ENCODE results near the gene NCKAP5L.
A peak's percentile ranks its signal among the peaks of the same experiment; 100 is the strongest.
"Not testable (repeated sequence)": the region's sequence is repeated elsewhere in the genome, so short reads cannot be mapped to it uniquely, and the experiment has no call there.

Gene NCKAP5L, protein sequence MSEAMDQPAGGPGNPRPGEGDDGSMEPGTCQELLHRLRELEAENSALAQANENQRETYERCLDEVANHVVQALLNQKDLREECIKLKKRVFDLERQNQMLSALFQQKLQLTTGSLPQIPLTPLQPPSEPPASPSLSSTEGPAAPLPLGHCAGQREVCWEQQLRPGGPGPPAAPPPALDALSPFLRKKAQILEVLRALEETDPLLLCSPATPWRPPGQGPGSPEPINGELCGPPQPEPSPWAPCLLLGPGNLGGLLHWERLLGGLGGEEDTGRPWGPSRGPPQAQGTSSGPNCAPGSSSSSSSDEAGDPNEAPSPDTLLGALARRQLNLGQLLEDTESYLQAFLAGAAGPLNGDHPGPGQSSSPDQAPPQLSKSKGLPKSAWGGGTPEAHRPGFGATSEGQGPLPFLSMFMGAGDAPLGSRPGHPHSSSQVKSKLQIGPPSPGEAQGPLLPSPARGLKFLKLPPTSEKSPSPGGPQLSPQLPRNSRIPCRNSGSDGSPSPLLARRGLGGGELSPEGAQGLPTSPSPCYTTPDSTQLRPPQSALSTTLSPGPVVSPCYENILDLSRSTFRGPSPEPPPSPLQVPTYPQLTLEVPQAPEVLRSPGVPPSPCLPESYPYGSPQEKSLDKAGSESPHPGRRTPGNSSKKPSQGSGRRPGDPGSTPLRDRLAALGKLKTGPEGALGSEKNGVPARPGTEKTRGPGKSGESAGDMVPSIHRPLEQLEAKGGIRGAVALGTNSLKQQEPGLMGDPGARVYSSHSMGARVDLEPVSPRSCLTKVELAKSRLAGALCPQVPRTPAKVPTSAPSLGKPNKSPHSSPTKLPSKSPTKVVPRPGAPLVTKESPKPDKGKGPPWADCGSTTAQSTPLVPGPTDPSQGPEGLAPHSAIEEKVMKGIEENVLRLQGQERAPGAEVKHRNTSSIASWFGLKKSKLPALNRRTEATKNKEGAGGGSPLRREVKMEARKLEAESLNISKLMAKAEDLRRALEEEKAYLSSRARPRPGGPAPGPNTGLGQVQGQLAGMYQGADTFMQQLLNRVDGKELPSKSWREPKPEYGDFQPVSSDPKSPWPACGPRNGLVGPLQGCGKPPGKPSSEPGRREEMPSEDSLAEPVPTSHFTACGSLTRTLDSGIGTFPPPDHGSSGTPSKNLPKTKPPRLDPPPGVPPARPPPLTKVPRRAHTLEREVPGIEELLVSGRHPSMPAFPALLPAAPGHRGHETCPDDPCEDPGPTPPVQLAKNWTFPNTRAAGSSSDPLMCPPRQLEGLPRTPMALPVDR (N-terminal part only)

GRCh38 chr12:49828133-49829091 lies at the start of gene NCKAP5L:
TSS of gene NCKAP5L (minus strand) at chr12:49828413. CDS start at chr12:49804044, 24,369 bp downstream.
- DNase-seq: peak; percentile 91

GRCh38 chr12:49877066-49877465 lies 48.9 kb upstream of the NCKAP5L start:
- no peak for TF ChIP-seq POLR2A (IDR thresholded peaks at IDR 0.05; ENCODE audit: low read length)
- no peak for TF ChIP-seq GATA1 (IDR thresholded peaks at IDR 0.05; ENCODE audit: low read depth, low read length)
- no peak for DNase-seq

More at GRCh38 chr12:49828133-49829091, at the start of gene NCKAP5L:
- TF ChIP-seq POLR2A (IDR thresholded peaks at IDR 0.05; ENCODE audit: low read length) (no peak), GATA1 (IDR thresholded peaks at IDR 0.05; ENCODE audit: low read depth, low read length) (no peak)

DNA sequence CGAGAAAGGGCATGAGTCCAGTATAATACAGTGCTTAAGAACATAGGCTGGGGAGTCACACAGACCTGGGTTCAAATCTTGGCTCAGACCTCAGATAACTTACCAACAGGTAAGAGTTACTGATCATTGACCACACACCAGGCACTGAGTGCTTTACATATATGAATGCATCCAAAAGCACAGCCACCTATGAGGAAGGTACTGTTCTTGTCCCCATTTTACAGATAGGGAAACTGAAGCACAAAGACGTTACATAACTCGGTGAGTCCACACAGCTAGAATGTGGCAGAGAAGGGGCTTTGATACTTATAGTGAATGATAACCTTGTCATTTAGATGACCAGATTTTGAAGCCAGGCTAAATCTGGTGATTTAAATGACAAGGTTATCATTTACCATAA lies 47.9 kb upstream of the NCKAP5L start:
- TF ChIP-seq GATA1 (IDR thresholded peaks at IDR 0.05; ENCODE audit: low read depth, low read length): no peak
- TF ChIP-seq POLR2A (IDR thresholded peaks at IDR 0.05; ENCODE audit: low read length): no peak
- no peak for DNase-seq

- TF ChIP-seq POLR2A (IDR thresholded peaks at IDR 0.05; ENCODE audit: low read length) (no peak), GATA1 (IDR thresholded peaks at IDR 0.05; ENCODE audit: low read depth, low read length) (no peak)
- no peak for DNase-seq
Observed at GRCh38 chr12:49875115-49875720, 47.0 kb upstream of the NCKAP5L start.

DNA sequence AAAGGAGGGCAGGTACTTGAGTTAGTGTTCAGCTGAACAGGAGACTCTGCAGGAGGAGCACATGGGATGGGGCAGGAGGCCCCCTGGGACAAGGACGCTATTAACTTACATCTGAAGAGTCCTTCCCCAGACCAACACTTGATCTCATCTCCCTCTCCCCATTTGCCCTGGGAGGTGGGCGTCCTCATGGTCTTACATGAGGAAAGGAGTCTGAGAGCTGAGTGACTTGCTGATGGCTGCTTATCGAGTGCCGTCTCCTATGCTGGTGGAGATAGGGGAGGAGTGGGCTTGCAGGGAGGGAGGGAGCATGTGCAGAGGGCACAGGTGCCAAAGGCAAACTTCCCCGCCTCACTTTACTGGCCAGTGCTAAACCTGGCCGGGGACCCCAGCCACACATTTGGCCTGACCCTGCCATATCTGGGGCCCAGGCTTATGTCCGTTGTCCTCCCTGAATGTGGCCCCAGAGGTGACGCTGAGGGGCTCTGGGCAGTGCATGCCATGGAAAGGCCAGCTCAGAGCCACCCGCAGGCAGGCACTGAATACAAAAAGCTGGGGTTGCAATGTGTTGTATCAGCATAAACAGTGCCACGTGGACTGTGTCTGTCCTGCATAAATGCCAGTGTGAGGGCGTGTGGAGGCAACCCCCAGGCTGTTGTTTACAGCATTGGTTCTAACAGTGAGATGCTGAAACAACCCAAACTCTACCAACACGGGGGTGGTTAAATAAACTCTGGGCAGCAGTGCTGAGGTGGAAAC lies 46.1 kb upstream of the NCKAP5L start:
- no peak for DNase-seq
- TF ChIP-seq POLR2A (IDR thresholded peaks at IDR 0.05; ENCODE audit: low read length) (no peak), GATA1 (IDR thresholded peaks at IDR 0.05; ENCODE audit: low read depth, low read length) (no peak)

DNA sequence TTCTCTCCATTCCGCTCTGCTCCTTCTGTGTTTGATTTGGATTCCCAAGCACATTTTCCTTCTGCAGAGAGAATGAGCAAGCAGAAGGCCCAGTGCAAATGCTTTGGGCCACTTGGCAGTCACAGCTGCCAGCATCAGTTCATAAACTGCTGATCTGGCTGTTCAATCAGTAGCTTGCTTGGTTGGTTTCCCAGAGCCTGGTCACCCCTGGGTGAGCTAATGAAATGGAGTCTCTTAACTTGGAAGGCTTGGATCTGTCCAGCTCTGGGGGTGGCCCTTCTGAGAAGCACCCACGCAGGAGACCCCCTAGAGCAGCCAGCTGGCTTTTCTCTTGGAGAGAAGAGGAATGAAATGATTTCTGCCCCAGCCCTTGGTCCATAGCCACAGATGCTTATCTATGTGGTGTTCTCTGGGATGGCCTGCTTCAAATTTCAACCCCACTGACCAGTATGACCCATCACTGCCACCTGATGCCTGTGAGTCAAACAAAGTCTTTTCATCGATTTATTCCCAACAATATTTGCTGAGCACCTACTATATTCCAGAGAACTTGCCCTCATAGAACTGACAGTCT lies 45.2 kb upstream of the NCKAP5L start:
- no peak for TF ChIP-seq POLR2A (IDR thresholded peaks at IDR 0.05; ENCODE audit: low read length)
- TF ChIP-seq GATA1 (IDR thresholded peaks at IDR 0.05; ENCODE audit: low read depth, low read length): no peak

DNA sequence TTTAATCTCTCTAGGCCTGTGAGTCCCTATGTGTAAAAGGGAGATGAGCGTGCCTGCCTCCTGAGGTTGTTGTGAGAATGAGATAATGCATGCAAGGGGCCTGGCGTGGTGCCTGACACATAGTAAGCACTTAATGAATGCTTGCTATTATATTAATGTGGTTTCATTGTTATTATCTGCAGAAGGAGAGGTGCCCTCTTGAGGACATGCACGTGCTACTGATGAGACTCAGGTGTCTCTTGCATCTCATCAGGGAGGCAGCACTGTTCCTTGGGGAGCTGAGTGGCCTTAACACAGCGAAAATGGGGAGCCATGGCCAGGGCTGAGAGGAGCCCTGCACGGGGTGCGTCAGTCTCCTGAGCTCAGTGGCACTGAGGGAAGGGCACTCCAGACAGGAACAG lies 44.6 kb upstream of the NCKAP5L start:
- TF ChIP-seq GATA1 (IDR thresholded peaks at IDR 0.05; ENCODE audit: low read depth, low read length) (no peak), POLR2A (IDR thresholded peaks at IDR 0.05; ENCODE audit: low read length) (no peak)

More for the DNA sequence above, 45.2 kb upstream of the NCKAP5L start:
- peak in 1 of 2 experiments; percentile 24 for DNase-seq

GRCh38 chr12:49872381-49872780 lies 44.2 kb upstream of the NCKAP5L start:
- no peak for DNase-seq
- no peak for TF ChIP-seq POLR2A (IDR thresholded peaks at IDR 0.05; ENCODE audit: low read length)
- no peak for TF ChIP-seq GATA1 (IDR thresholded peaks at IDR 0.05; ENCODE audit: low read depth, low read length)

More for the DNA sequence above, 44.6 kb upstream of the NCKAP5L start:
- peak; percentile 86 to 94 for DNase-seq

DNA sequence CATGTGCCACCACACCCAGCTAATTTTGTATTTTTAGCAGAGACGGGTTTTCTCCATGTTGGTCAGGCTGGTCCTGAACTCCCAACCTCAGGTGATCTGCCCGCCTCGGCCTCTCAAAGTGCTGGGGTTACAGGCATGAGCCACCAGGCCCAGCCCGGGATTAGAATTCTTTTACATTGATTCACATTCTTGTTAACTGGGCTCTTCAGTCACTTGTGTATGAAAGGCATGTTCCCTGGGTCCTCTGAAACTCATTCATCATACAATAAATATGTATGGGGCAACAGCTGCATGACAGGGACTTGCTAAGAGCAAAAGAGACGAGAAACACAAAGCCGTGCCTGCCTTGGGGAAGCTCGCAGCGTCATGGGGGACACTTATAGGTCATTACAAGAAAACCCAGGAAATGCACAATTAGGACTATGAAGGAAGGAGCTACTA lies 43.6 kb upstream of the NCKAP5L start:
- not testable (repeated sequence) for DNase-seq

DNA sequence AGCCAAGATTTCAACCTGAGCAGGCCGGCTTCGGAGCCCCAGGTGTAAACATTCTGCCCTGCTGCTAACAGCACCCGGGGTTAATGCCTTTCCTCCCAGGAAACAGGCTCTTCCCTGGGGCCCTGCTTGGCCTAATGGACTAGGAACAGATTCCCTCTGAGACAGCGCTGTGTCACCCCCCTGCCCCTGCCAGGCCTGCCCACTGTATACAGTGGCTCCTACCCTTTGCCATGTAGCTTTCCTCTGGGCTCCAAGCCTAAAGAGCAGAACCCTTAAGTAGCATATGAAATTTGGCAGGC lies 43.0 kb upstream of the NCKAP5L start:
- no peak for DNase-seq
- TF ChIP-seq GATA1 (IDR thresholded peaks at IDR 0.05; ENCODE audit: low read depth, low read length) (no peak), POLR2A (IDR thresholded peaks at IDR 0.05; ENCODE audit: low read length) (no peak)

GRCh38 chr12:49870501-49871262 lies 42.5 kb upstream of the NCKAP5L start:
- TF ChIP-seq POLR2A (IDR thresholded peaks at IDR 0.05; ENCODE audit: low read length) (no peak), GATA1 (IDR thresholded peaks at IDR 0.05; ENCODE audit: low read depth, low read length) (no peak)
- DNase-seq: no peak

Measured in erythroblast (primary cell).